Erythroblast (primary cell): ENCODE data around the gene PEX11G.

Experiments
- GATA1 ChIP-seq: IDR thresholded peaks from 2 replicates; pipeline ENCODE4 v1.6.1; 2011; ENCODE audit warnings: low read depth, mild to moderate bottlenecking, control low read depth, low read length, moderate library complexity
- POLR2A ChIP-seq: IDR thresholded peaks from 2 replicates; pipeline ENCODE4 v1.6.1; 2011; ENCODE audit warnings: mild to moderate bottlenecking, low read length

DNA sequence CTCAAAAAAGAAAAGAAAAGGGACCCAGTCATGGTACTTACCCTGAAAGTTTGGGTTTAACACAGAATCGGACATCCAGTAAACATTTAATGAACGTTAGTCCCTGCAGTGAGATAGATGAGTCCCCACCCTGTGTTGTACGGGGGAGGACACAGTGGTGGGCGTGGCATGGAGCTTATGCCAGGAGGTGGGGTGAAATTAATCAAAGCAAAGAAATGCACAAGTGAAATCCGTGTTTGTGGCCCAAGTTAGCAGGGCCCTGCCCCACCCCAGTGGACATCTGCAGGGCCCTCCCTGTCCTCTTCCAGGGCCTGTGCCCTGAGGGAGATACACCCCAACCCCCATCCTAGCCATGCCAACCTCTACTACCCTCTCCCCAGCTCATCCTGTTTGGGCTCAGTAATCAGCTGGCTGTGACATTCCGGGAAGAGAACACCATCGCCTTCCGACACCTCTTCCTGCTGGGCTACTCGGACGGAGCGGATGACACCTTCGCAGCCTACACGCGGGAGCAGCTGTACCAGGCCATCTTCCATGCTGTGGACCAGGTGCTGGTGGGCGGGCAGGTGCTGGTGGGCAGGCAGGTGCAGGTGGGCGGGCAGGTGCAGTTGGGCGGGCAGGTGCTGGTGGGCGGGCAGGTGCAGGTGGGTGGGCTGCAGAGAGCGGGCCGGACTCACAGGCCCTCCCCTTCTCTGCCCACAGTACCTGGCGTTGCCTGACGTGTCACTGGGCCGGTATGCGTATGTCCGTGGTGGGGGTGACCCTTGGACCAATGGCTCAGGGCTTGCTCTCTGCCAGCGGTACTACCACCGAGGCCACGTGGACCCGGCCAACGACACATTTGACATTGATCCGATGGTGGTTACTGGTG is 37.5 kb upstream of the PEX11G start:
- TF ChIP-seq POLR2A (no peak), GATA1 (no peak)
